WTC11 (cell line): Measurements from ENCODE around the gene PCDHB10. TPM values are rescaled to one million over a fixed set of nuclear protein-coding genes. Genes with fewer than 3 reads are reported as not detected.
"Not testable (repeated sequence)": the region's sequence is repeated elsewhere in the genome, so short reads cannot be mapped to it uniquely, and the experiment has no call there.

Source experiments
- ATAC-seq: fragments of 200-7000 bp; cut with Tn5 transposase; 2 replicates; pipeline ENCODE4 v1.10.0; 2021; ENCODE audit warnings: mild to moderate bottlenecking, moderate library complexity
- CTCF ChIA-PET: fragments of 300-600 bp; sonication (Branson Sonifier 250); formaldehyde crosslinking; loops from one replicate; lab custom pipeline; 2021; ENCODE audit warnings: antibody characterized with exemption; lab: Charles Lee
- POLR2A ChIA-PET: fragments of 350-600 bp; sonication (Branson Sonifier 250); formaldehyde crosslinking; loops from one replicate; lab custom pipeline; 2021; ENCODE audit warnings: antibody characterized with exemption; lab: Charles Lee
- DNase-seq: peaks from one replicate; pipeline ENCODE4 v3.0.0; 2021; ENCODE audit warnings: low spot score
- H3K27ac Mint-ChIP-seq: 2 replicates; pipeline ENCODE4 v1.8.0; 2021; ENCODE audit warnings: mixed read lengths
- H3K27me3 Mint-ChIP-seq: 2 replicates; pipeline ENCODE4 v1.8.0; 2021; ENCODE audit warnings: low read depth, mild to moderate bottlenecking, moderate library complexity, mixed read lengths
- H3K36me3 Mint-ChIP-seq: 2 replicates; pipeline ENCODE4 v1.8.0; 2021; ENCODE audit warnings: mixed read lengths
- H3K4me1 Mint-ChIP-seq: 2 replicates; pipeline ENCODE4 v1.8.0; 2022; ENCODE audit warnings: mixed read lengths
- H3K4me3 Mint-ChIP-seq: 2 replicates; pipeline ENCODE4 v1.8.0; 2021; ENCODE audit warnings: mild to moderate bottlenecking, moderate library complexity, mixed read lengths
- H3K9me3 Mint-ChIP-seq: 2 replicates; pipeline ENCODE4 v1.8.0; 2021; ENCODE audit warnings: mixed read lengths
- CREM ChIP-seq: sonication (generic); formaldehyde crosslinking; IDR thresholded peaks from 2 replicates; pipeline ENCODE4 v1.8.1; 2022; ENCODE audit warnings: mild to moderate bottlenecking, missing genetic modification reagents, moderate library complexity
- CTCF ChIP-seq: fragments of 200-600 bp; IDR thresholded peaks from 2 replicates; pipeline ENCODE4 v1.8.0; 2022; ENCODE audit warnings: antibody characterized with exemption
- FOXJ3 ChIP-seq: sonication (generic); formaldehyde crosslinking; IDR thresholded peaks from 2 replicates; pipeline ENCODE4 v1.9.0; 2021; ENCODE audit warnings: missing genetic modification reagents, mild to moderate bottlenecking, borderline replicate concordance
- GRHL2 ChIP-seq: fragments of 250-450 bp; sonication (Bioruptor Pico); IDR thresholded peaks from 2 replicates; pipeline ENCODE4 v1.8.0; 2022; ENCODE audit warnings: mild to moderate bottlenecking, moderate library complexity; ENCODE audit not compliant: insufficient replicate concordance, severe bottlenecking
- IRF2 ChIP-seq: sonication (generic); formaldehyde crosslinking; IDR thresholded peaks from 2 replicates; pipeline ENCODE4 v1.8.0; 2022; ENCODE audit warnings: low read depth, missing genetic modification reagents, borderline replicate concordance
- MLX ChIP-seq: sonication (generic); formaldehyde crosslinking; IDR thresholded peaks from 2 replicates; pipeline ENCODE4 v1.8.1; 2023; ENCODE audit warnings: mild to moderate bottlenecking, missing genetic modification reagents, moderate library complexity
- MYBL2 ChIP-seq: sonication (generic); formaldehyde crosslinking; IDR thresholded peaks from 2 replicates; pipeline ENCODE4 v1.8.1; 2023; ENCODE audit warnings: mild to moderate bottlenecking, moderate library complexity, missing genetic modification reagents
- NR1H2 ChIP-seq: sonication (generic); formaldehyde crosslinking; IDR thresholded peaks from 2 replicates; pipeline ENCODE4 v1.9.0; 2021; ENCODE audit warnings: mild to moderate bottlenecking, moderate library complexity, missing genetic modification reagents
- ZNF671 ChIP-seq: fragments of 250-450 bp; sonication (Bioruptor Pico); IDR thresholded peaks from 2 replicates; pipeline ENCODE4 v1.8.0; 2021; ENCODE audit warnings: mild to moderate bottlenecking
- total RNA-seq: library from RNA; stranded (reverse); gene quantifications from 3 replicates; pipeline ENCODE4 v1.2.3, GENCODE V29; 2021
- TF ChIP-seq, protein P1 (sequence below): fragments of 250-450 bp; sonication (Bioruptor Pico); IDR thresholded peaks from 2 replicates; pipeline ENCODE4 v1.9.0; 2021; ENCODE audit warnings: moderate library complexity, mild to moderate bottlenecking, inconsistent platforms, borderline replicate concordance
- TF ChIP-seq, protein P2 (sequence below): sonication (generic); formaldehyde crosslinking; IDR thresholded peaks from 2 replicates; pipeline ENCODE4 v1.8.0; 2023; ENCODE audit warnings: missing genetic modification reagents
- TF ChIP-seq, protein P3 (sequence below): sonication (generic); formaldehyde crosslinking; IDR thresholded peaks from 2 replicates; pipeline ENCODE4 v1.8.1; 2022; ENCODE audit warnings: low read depth, mild to moderate bottlenecking, moderate library complexity, missing genetic modification reagents, borderline replicate concordance

The PCDHB10 gene
- total RNA-seq, 1 experiment from 2014 or later: 1.4 TPM

DNA sequence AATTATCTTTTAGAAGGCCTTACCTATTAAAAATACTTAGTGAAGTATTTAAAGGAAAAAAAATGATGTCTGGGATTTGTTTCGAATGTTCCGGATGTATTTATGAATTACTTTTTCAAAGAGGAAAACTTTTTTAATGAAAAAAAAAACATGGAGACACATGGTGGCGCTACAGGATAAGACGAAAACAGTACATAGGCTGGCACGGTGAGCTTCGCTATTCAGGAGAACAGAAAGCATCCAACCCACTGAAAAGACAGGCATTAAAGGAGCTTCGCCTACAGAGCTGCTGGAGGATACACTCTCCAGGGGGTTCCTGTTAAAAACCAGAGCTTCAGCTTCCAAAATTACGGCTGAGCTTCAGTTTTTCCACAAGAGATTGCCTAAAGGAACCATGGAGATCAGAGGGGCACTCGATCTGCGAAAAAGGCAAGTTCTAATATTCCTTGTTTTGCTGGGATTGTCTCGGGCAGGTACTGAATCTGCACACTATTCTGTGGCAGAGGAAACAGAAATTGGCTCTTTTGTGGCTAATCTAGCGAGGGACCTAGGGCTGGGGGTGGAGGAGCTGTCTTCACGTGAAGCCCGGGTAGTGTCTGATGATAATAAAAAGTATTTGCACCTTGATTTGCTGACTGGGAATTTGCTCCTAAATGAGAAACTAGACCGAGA lies 31.1 kb downstream of the PCDHB10 start, which contains the start of gene PCDHB14 (continued):
- no peak for TF ChIP-seq MYBL2 (CRISPR knock-in tag)

GRCh38 chr5:141224844-141225243 lies 32.7 kb downstream of the PCDHB10 start:
- H3K9me3 Mint-ChIP-seq, POLR2A ChIA-PET, H3K27ac Mint-ChIP-seq, H3K4me3 Mint-ChIP-seq, H3K36me3 Mint-ChIP-seq, ATAC-seq, H3K27me3 Mint-ChIP-seq, DNase-seq: not testable (repeated sequence)
- CTCF ChIA-PET: interaction anchor here (3.4 kb wide), 2 partner anchors 9 to 336 kb away, joined by 37 to 43 read pairs; no protein-coding TSS in a partner anchor
- H3K4me1 Mint-ChIP-seq: peaks cover 16% of the 10 kb centered on the region

GRCh38 chr5:141225421-141225820 lies 33.3 kb downstream of the PCDHB10 start:
- POLR2A ChIA-PET, H3K4me3 Mint-ChIP-seq, H3K27me3 Mint-ChIP-seq, DNase-seq, H3K27ac Mint-ChIP-seq, H3K9me3 Mint-ChIP-seq, ATAC-seq, H3K36me3 Mint-ChIP-seq: not testable (repeated sequence)
- CTCF ChIA-PET: interaction anchor here (0.6 to 3.4 kb wide), 3 partner anchors 9 to 367 kb away, joined by 3 to 43 read pairs (median 37); no protein-coding TSS in a partner anchor
- peaks cover 16% of the 10 kb centered on the region for H3K4me1 Mint-ChIP-seq

GRCh38 chr5:141234109-141234667 lies 42.0 kb downstream of the PCDHB10 start:
- TF ChIP-seq IRF2 (CRISPR knock-in tag) (no peak), CTCF (peak; percentile 45)
- H3K36me3 Mint-ChIP-seq: peaks cover 25% of the 10 kb centered on the region
- peak; percentile 64 for ATAC-seq
- H3K27me3 Mint-ChIP-seq: peaks cover 3% of the 10 kb centered on the region; the same call in 1 of the 2 replicates
- ChIA-PET POLR2A (interaction anchor here (0.9 kb wide), 1 partner anchor 11 kb away, joined by 3 read pairs; the partner anchor contains the start of gene PCDHB14), CTCF (interaction anchor here (0.6 to 2.2 kb wide), 37 partner anchors 10 to 365 kb away, joined by 3 to 37 read pairs (median 5); partner anchors contain the start of genes PCDHA11, PCDHB10, PCDHB12 and PCDHB14)
- peak overlapping the region; percentile 69 for H3K4me3 Mint-ChIP-seq
- H3K9me3 Mint-ChIP-seq: peaks cover 22% of the 10 kb centered on the region
- H3K4me1 Mint-ChIP-seq: peaks cover 5% of the 10 kb centered on the region
- no peak overlapping the region for H3K27ac Mint-ChIP-seq
- DNase-seq: peak; percentile 47

- H3K4me3 Mint-ChIP-seq, H3K27ac Mint-ChIP-seq, H3K27me3 Mint-ChIP-seq, DNase-seq, H3K4me1 Mint-ChIP-seq, POLR2A ChIA-PET, ATAC-seq: not testable (repeated sequence)
- H3K9me3 Mint-ChIP-seq: peaks cover 30% of the 10 kb centered on the region
- CTCF ChIA-PET: interaction anchor here (0.8 kb wide), 1 partner anchor 9 kb away, joined by 3 read pairs; the partner anchor contains the start of gene PCDHB15
- H3K36me3 Mint-ChIP-seq: peaks cover 30% of the 10 kb centered on the region
Observed at GRCh38 chr5:141235922-141236321, 43.8 kb downstream of the PCDHB10 start.

DNA sequence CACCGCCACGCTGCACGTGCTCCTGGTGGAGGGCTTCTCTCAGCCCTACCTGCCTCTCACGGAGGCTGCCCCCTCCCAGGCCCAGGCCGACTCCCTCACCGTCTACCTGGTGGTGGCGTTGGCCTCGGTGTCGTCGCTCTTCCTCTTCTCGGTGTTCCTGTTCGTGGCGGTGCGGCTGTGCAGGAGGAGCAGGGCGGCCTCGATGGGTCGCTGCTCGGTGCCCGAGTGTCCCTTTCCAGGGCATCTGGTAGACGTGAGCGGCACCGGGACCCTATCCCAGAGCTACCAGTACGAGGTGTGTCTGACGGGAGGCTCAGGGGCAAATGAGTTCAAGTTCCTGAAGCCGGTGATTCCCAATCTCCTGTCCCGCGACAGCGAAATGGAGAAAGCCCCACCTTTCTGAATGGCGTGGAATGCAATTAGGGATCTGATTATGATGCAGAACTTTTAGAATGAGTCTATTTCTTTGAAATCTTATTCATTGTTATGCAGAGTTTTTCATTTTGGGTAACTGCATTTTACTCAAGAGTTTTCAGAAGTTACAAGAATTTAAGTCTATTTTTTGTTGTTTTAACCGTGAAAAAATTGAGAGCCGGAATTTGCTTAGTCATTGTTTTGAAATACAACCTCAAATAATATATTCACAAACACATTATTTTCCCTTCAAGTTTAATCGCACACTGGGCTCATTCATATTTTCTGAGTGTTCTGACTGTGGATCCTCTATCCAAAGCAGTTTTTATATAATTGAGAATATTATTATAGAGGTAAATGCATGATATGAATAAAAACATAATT lies 44.6 kb downstream of the PCDHB10 start:
- ATAC-seq (no peak), DNase-seq (no peak)
- peaks cover 27% of the 10 kb centered on the region for H3K9me3 Mint-ChIP-seq
- ChIA-PET CTCF (interaction anchor here (0.8 to 1.3 kb wide), 3 partner anchors 8 to 137 kb away, joined by 3 to 5 read pairs (median 4); partner anchors contain the start of genes PCDHB14, PCDHB15 and PCDHGA6), POLR2A (no interaction called here)
- H3K27ac Mint-ChIP-seq: peak overlapping the region; percentile 50; the same call in 1 of the 2 replicates
- no peak overlapping the region for H3K4me3 Mint-ChIP-seq
- H3K27me3 Mint-ChIP-seq: peaks cover 3% of the 10 kb centered on the region; the same call in 1 of the 2 replicates
- peaks cover 5% of the 10 kb centered on the region for H3K4me1 Mint-ChIP-seq
- H3K36me3 Mint-ChIP-seq: peaks cover 29% of the 10 kb centered on the region
- TF ChIP-seq CREM (CRISPR knock-in tag) (no peak), MLX (no peak), ZNF671 (CRISPR knock-in tag) (no peak), FOXJ3 (CRISPR knock-in tag) (no peak), MYBL2 (CRISPR knock-in tag) (no peak), NR1H2 (CRISPR knock-in tag) (no peak), GRHL2 (CRISPR knock-in tag) (no peak)
- TF ChIP-seq, protein P1, sequence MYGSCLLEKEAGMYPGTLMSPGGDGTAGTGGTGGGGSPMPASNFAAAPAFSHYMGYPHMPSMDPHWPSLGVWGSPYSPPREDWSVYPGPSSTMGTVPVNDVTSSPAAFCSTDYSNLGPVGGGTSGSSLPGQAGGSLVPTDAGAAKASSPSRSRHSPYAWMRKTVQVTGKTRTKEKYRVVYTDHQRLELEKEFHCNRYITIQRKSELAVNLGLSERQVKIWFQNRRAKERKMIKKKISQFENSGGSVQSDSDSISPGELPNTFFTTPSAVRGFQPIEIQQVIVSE (CRISPR knock-in tag): no peak
- TF ChIP-seq, protein P2, sequence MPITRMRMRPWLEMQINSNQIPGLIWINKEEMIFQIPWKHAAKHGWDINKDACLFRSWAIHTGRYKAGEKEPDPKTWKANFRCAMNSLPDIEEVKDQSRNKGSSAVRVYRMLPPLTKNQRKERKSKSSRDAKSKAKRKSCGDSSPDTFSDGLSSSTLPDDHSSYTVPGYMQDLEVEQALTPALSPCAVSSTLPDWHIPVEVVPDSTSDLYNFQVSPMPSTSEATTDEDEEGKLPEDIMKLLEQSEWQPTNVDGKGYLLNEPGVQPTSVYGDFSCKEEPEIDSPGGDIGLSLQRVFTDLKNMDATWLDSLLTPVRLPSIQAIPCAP (CRISPR knock-in tag): no peak
- TF ChIP-seq, protein P3, sequence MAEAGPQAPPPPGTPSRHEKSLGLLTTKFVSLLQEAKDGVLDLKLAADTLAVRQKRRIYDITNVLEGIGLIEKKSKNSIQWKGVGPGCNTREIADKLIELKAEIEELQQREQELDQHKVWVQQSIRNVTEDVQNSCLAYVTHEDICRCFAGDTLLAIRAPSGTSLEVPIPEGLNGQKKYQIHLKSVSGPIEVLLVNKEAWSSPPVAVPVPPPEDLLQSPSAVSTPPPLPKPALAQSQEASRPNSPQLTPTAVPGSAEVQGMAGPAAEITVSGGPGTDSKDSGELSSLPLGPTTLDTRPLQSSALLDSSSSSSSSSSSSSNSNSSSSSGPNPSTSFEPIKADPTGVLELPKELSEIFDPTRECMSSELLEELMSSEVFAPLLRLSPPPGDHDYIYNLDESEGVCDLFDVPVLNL (CRISPR knock-in tag): no peak
